Mucosa of rectum (tissue), 2 donors: ENCODE results near the gene CLASP1.
"Not testable (repeated sequence)": the region's sequence is repeated elsewhere in the genome, so short reads cannot be mapped to it uniquely, and the experiment has no call there.

Experiments
- H3K27ac ChIP-seq, 2 donors: one replicate each; pipeline ENCODE4 v1.7.0; 2013; ENCODE audit warnings: inconsistent platforms in 2 of 2, low read depth in 2 of 2, low read length in 2 of 2
- H3K27me3 ChIP-seq, 2 donors: one replicate each; pipeline ENCODE4 v1.7.0; 2013; ENCODE audit warnings: low read length in 2 of 2; ENCODE audit not compliant: control insufficient read depth in 2 of 2, insufficient read depth in 2 of 2
- H3K36me3 ChIP-seq, 2 donors: one replicate each; pipeline ENCODE4 v1.7.0; 2013; ENCODE audit warnings: low read length in 2 of 2; ENCODE audit not compliant: control insufficient read depth in 2 of 2, insufficient read depth in 2 of 2
- H3K4me1 ChIP-seq, 2 donors: one replicate each; pipeline ENCODE4 v1.7.0; 2013; ENCODE audit warnings: low read length in 2 of 2, mild to moderate bottlenecking in 1 of 2; ENCODE audit not compliant: control insufficient read depth in 2 of 2, insufficient read depth in 2 of 2
- H3K4me3 ChIP-seq, 2 donors: one replicate each; pipeline ENCODE4 v1.7.0; 2013; ENCODE audit warnings: low read length in 2 of 2
- H3K9ac ChIP-seq, 2 donors: one replicate each; pipeline ENCODE4 v1.7.0; 2013; ENCODE audit warnings: low read length in 2 of 2, low read depth in 1 of 2, mild to moderate bottlenecking in 1 of 2
- H3K9me3 ChIP-seq, 2 donors: one replicate each; pipeline ENCODE4 v1.7.0; 2013; ENCODE audit warnings: low read length in 2 of 2; ENCODE audit not compliant: control insufficient read depth in 2 of 2
- donor health status: healthy.
- donor health status: Normal muscosa, but diverticular disease.

The CLASP1 gene

GRCh38 chr2:121565389-121566250, 83.6 kb downstream of the CLASP1 start:
- Histone ChIP-seq H3K9me3 (no peaks in the 10 kb centered on the region), H3K4me3 (no peak overlapping the region), H3K27me3 (no peaks in the 10 kb centered on the region), H3K4me1 (no peaks in the 10 kb centered on the region), H3K9ac (no peak overlapping the region), H3K27ac (no peak overlapping the region), H3K36me3 (no peaks in the 10 kb centered on the region)

GRCh38 chr2:121564905-121565304, 84.4 kb downstream of the CLASP1 start:
- no peak overlapping the region for H3K4me3 ChIP-seq

GRCh38 chr2:121563754-121564153, 85.5 kb downstream of the CLASP1 start:
- H3K9me3 ChIP-seq, H3K9ac ChIP-seq, H3K4me3 ChIP-seq, H3K4me1 ChIP-seq, H3K27ac ChIP-seq, H3K36me3 ChIP-seq, H3K27me3 ChIP-seq: not testable (repeated sequence)

More at GRCh38 chr2:121564905-121565304, 84.4 kb downstream of the CLASP1 start:
- Histone ChIP-seq H3K36me3 (no peaks in the 10 kb centered on the region), H3K4me1 (no peaks in the 10 kb centered on the region), H3K9ac (no peak overlapping the region), H3K27me3 (no peaks in the 10 kb centered on the region), H3K9me3 (no peaks in the 10 kb centered on the region), H3K27ac (no peak overlapping the region)

GRCh38 chr2:121562269-121563176, 86.7 kb downstream of the CLASP1 start:
- Histone ChIP-seq H3K9me3 (no peaks in the 10 kb centered on the region), H3K9ac (no peak overlapping the region), H3K4me1 (no peaks in the 10 kb centered on the region), H3K36me3 (no peaks in the 10 kb centered on the region), H3K27me3 (no peaks in the 10 kb centered on the region), H3K27ac (no peak overlapping the region), H3K4me3 (no peak overlapping the region)

- no peaks in the 10 kb centered on the region for H3K4me1 ChIP-seq
- no peak overlapping the region for H3K9ac ChIP-seq
- no peak overlapping the region for H3K27ac ChIP-seq
- H3K4me3 ChIP-seq = no peak overlapping the region
- no peaks in the 10 kb centered on the region for H3K9me3 ChIP-seq
- H3K36me3 ChIP-seq = no peaks in the 10 kb centered on the region
- H3K27me3 ChIP-seq = no peaks in the 10 kb centered on the region
Measured at GRCh38 chr2:121561617-121562268, 87.5 kb downstream of the CLASP1 start.

GRCh38 chr2:121558329-121558728, 90.9 kb downstream of the CLASP1 start:
- Histone ChIP-seq H3K9ac (no peak overlapping the region), H3K27me3 (no peaks in the 10 kb centered on the region), H3K36me3 (no peaks in the 10 kb centered on the region), H3K9me3 (no peaks in the 10 kb centered on the region), H3K27ac (no peak overlapping the region), H3K4me3 (no peak overlapping the region), H3K4me1 (no peaks in the 10 kb centered on the region)

- H3K36me3 ChIP-seq = no peaks in the 10 kb centered on the region
- H3K9ac ChIP-seq = no peak overlapping the region
- H3K9me3 ChIP-seq = no peaks in the 10 kb centered on the region
- H3K27me3 ChIP-seq = no peaks in the 10 kb centered on the region
- no peak overlapping the region for H3K4me3 ChIP-seq
- no peaks in the 10 kb centered on the region for H3K4me1 ChIP-seq
- H3K27ac ChIP-seq = no peak overlapping the region
Measured at GRCh38 chr2:121555008-121555407, 94.3 kb downstream of the CLASP1 start.

GRCh38 chr2:121552477-121553180, 96.6 kb downstream of the CLASP1 start:
- not testable (repeated sequence) for H3K4me1 ChIP-seq, H3K27ac ChIP-seq, H3K27me3 ChIP-seq, H3K9me3 ChIP-seq, H3K36me3 ChIP-seq, H3K9ac ChIP-seq, H3K4me3 ChIP-seq

GRCh38 chr2:121550669-121551068, 98.6 kb downstream of the CLASP1 start:
- Histone ChIP-seq H3K4me1 (no peaks in the 10 kb centered on the region), H3K9ac (no peak overlapping the region), H3K27ac (no peak overlapping the region), H3K9me3 (no peaks in the 10 kb centered on the region), H3K4me3 (no peak overlapping the region), H3K36me3 (no peaks in the 10 kb centered on the region), H3K27me3 (no peaks in the 10 kb centered on the region)
